Effector memory CD8-positive, alpha-beta T cell (primary cell): ENCODE data around the gene CORT.
"Not testable (repeated sequence)": the region's sequence is repeated elsewhere in the genome, so short reads cannot be mapped to it uniquely, and the experiment has no call there.

ENCODE experiments used
- ATAC-seq: fragments of 150-1000 bp; cut with Tn5 transposase; replicated peaks from 2 replicates; pipeline ENCODE4 v1.10.0; 2021; ENCODE audit warnings: mild to moderate bottlenecking, moderate library complexity
- DNase-seq, 3 experiments: peaks; one replicate each; pipeline ENCODE4 v3.0.0; 2021
- H3K27ac Mint-ChIP-seq, 2 donors: one replicate each; pipeline ENCODE4 v1.8.0; 2022; ENCODE audit warnings: mild to moderate bottlenecking in 2 of 2, mixed read lengths in 2 of 2, moderate library complexity in 2 of 2
- H3K27me3 Mint-ChIP-seq, 2 donors: one replicate each; pipeline ENCODE4 v1.8.0; 2022; ENCODE audit warnings: mixed read lengths in 2 of 2
- H3K36me3 Mint-ChIP-seq: one replicate; pipeline ENCODE4 v1.8.0; 2022; ENCODE audit warnings: mild to moderate bottlenecking, moderate library complexity, mixed read lengths; ENCODE audit not compliant: insufficient read depth
- H3K4me1 Mint-ChIP-seq, 2 donors: one replicate each; pipeline ENCODE4 v1.8.0; 2022; ENCODE audit warnings: low read depth in 2 of 2, mixed read lengths in 2 of 2
- H3K4me3 Mint-ChIP-seq, 2 donors: one replicate each; pipeline ENCODE4 v1.8.0; 2022; ENCODE audit warnings: mild to moderate bottlenecking in 2 of 2, mixed read lengths in 2 of 2, moderate library complexity in 2 of 2
- H3K9me3 Mint-ChIP-seq, 2 donors: one replicate each; pipeline ENCODE4 v1.8.0; 2022; ENCODE audit warnings: mixed read lengths in 2 of 2
- total RNA-seq, 9 experiments: gene quantifications; one replicate each; lab custom pipeline; 2026; lab: John Stamatoyannopoulos, UW

CORT gene, protein sequence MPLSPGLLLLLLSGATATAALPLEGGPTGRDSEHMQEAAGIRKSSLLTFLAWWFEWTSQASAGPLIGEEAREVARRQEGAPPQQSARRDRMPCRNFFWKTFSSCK
- total RNA-seq: 0 to 0.12 (median 0.07) reads per million in 9 experiments

DNA sequence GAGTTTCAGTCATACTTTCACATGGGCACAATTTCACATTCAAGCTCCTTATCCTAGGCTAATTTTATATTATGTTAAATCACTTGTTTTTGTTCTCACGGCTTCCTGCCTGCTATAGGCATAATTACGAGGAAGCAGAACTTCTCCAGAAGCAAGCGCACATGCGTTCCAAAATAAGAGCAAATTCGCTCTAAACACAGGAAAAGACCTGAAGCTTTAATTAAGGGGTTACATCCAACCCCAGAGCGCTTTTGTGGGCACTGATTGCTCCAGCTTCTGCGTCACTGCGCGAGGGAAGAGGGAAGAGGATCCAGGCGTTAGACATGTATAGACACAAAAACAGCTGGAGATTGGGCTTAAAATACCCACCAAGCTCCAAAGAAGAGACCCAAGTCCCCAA is at the start of gene CORT:
CORT (plus strand) TSS at position 281 of the 400 bp plus-strand sequence. CDS start 193 bp downstream, outside the sequence.
- Mint-ChIP-seq H3K4me1 (peaks cover 1 to 6% of the 10 kb centered on the region in 2 donors), H3K4me3 (no peak within 1 kb of the TSS), H3K27ac (no peak within 1 kb of the TSS), H3K27me3 (peaks cover 0 to 11% of the 10 kb centered on the region in 2 donors), H3K36me3 (peaks cover 3% of the 10 kb centered on the region), H3K9me3 (no peaks in the 10 kb centered on the region)
- no peak for DNase-seq
- no peak for ATAC-seq

DNA sequence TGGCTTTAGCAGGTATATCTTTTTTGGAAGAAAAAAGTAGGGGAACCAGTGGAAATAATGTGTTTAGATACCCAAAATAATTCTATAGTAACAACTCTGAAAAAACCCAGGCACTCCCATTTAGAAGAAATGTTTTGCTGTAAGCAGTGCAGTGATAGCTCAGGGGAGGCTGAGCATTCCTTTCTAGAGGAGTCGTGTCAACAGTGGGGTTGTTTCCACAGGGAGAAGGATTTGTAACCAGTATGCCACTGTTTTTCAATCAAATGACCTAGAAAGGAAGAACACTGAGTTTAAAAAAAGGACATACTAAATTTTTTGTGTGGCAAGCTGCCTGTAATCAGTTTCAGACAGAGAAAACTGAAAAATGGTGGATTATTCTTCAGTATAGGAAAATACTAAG is 48.5 kb upstream of the CORT start:
- no peak for ATAC-seq
- DNase-seq: no peak
- H3K4me3 Mint-ChIP-seq: no peak overlapping the region
- peaks cover 28% of the 10 kb centered on the region for H3K36me3 Mint-ChIP-seq
- H3K9me3 Mint-ChIP-seq: no peaks in the 10 kb centered on the region
- H3K4me1 Mint-ChIP-seq: peaks cover 14 to 22% of the 10 kb centered on the region in 2 donors
- H3K27ac Mint-ChIP-seq: no peak overlapping the region
- H3K27me3 Mint-ChIP-seq: no peaks in the 10 kb centered on the region

DNA sequence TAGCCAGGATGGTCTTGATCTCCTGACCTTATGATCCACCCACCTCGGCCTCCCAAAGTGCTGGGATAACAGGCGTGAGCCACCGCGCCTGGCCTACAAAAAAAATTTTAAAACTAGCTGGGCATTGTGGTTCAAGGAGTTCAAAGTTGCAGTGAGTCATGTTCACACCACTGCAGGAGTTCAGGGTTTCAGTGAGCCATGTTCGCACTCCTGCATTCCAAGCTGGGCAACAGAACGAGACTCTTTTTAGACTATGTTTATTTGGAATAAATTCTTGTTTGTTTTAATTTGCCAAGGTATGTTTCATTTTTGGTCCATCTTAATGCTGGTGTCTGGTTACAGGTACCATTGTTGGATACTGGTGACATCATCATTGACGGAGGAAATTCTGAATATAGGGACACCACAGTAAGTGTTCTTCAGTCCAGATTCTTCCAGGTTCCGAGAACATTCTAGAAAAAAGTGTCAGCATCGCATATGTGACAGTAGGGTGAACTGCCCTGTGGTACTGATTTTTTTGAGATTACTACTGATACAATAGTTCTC is 47.0 kb upstream of the CORT start:
- Mint-ChIP-seq H3K9me3 (no peaks in the 10 kb centered on the region), H3K4me1 (peaks cover 14 to 22% of the 10 kb centered on the region in 2 donors), H3K4me3 (no peak overlapping the region), H3K27ac (no peak overlapping the region), H3K36me3 (peaks cover 38% of the 10 kb centered on the region), H3K27me3 (no peaks in the 10 kb centered on the region)
- DNase-seq (no peak), ATAC-seq (no peak)

DNA sequence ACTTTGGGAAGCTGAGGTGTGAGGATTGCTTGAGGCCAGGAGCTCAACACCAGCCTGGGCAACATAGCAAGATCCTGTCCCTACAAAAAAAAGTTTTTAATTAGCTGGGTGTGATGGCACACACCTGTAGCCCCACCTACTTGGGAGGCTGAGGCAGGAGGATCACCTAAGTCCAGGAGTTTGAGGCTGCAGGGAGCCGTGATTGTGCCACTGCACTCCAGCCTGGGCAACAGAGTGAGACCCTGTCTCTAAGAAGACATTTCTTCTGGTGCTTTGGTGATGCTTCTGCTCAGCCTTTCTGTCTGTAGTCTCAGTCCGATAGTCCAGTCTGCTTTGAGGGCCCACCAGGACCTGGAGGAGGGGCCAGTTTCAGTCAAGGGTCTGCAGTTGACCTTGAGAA is 42.6 kb upstream of the CORT start:
- H3K27me3 Mint-ChIP-seq: no peaks in the 10 kb centered on the region
- H3K9me3 Mint-ChIP-seq: no peaks in the 10 kb centered on the region
- H3K4me3 Mint-ChIP-seq: no peak overlapping the region
- DNase-seq (no peak), ATAC-seq (no peak)
- no peak overlapping the region for H3K27ac Mint-ChIP-seq
- peaks cover 54% of the 10 kb centered on the region for H3K36me3 Mint-ChIP-seq
- H3K4me1 Mint-ChIP-seq: no peaks in the 10 kb centered on the region

DNA sequence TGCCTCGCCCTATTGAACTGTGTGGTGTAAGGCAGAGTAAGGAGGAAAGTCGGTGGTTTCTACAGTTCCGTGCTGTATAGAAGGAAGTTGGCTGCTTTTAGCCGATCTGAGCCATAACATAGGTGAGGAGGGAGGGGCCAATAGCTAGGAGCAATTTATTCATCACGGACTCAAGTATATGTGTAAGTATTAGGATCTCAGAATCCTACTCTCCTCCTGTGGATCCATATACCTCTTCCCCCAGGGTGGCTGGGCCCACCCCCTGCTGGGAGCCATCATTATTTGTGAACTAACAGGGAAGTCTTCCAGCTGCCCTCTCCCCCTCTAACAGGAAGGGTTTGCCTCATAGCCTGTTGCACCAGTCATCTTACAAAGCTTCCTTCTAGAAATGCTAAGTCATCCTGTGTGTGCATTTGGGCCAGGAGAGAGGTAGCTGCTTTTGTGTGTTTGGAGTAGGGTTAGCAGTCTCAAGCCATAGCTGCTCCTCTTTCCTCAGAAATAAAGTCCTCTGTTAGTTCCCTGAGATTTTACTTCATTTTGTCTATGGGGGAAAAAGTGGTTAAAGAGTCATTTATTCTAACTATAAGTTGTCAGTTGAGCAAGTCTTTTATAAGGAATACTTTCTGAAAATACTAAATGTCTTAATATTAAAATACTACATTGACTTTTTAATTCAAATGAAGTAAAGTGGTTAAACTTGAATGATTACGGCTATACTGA is 34.5 kb upstream of the CORT start:
- Mint-ChIP-seq H3K4me3 (no peak overlapping the region), H3K27me3 (no peaks in the 10 kb centered on the region), H3K36me3 (peaks cover 63% of the 10 kb centered on the region), H3K9me3 (no peaks in the 10 kb centered on the region), H3K27ac (peak overlapping the region in 1 of 2 donors; percentile 44), H3K4me1 (no peaks in the 10 kb centered on the region)
- DNase-seq (no peak), ATAC-seq (peak; percentile 21)

DNA sequence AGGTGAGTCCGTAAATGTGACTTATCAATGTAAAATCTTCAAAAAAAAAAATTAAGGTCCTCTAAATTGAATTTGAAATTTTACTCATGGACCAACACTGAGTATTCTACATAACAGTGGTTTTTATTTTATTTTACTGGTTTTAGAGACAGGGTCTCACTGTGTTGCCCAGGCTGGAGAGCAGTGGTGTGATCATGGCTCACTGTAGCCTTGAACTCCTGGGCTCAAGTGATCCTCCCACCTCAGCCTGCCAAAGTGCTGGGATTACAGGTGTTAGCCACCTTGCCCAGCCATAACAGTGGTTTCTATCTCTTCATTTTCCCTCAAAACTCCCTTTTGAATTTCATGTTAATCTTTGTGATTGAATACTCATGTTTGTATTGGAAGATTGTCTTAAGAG is 33.9 kb upstream of the CORT start:
- not testable (repeated sequence) for H3K27ac Mint-ChIP-seq, H3K4me3 Mint-ChIP-seq, H3K27me3 Mint-ChIP-seq, H3K9me3 Mint-ChIP-seq, H3K4me1 Mint-ChIP-seq, DNase-seq, ATAC-seq
- H3K36me3 Mint-ChIP-seq: peaks cover 67% of the 10 kb centered on the region

DNA sequence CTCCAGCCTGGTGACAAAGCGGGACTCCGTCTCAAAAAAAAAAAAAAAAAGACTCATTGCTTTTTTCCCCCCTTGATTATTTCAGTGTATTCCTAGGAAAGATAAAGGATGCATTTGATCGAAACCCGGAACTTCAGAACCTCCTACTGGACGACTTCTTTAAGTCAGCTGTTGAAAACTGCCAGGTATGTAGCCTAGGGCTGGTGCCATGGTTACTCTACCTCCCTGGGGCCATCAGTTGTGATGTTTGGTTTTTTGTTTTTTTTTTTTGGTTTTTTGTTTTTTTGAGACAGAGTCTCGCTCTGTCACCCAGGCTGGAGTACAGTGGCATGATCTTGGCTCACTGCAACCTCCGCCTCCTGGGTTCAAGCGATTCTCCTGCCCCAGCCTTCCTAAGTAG is 31.1 kb upstream of the CORT start:
- H3K27me3 Mint-ChIP-seq, DNase-seq, H3K4me3 Mint-ChIP-seq, H3K9me3 Mint-ChIP-seq, ATAC-seq, H3K27ac Mint-ChIP-seq, H3K4me1 Mint-ChIP-seq: not testable (repeated sequence)
- peaks cover 63% of the 10 kb centered on the region for H3K36me3 Mint-ChIP-seq

DNA sequence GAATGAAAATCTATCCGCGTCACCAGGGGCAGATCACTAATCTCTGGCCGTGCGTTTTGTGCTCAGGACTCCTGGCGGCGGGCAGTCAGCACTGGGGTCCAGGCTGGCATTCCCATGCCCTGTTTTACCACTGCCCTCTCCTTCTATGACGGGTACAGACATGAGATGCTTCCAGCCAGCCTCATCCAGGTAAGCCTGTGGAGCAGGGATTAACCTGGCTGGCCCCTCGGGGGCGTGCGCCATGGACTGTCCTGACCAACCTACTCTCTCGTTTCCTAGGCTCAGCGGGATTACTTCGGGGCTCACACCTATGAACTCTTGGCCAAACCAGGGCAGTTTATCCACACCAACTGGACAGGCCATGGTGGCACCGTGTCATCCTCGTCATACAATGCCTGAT is 30.5 kb upstream of the CORT start:
- peaks cover 57% of the 10 kb centered on the region for H3K36me3 Mint-ChIP-seq

DNA sequence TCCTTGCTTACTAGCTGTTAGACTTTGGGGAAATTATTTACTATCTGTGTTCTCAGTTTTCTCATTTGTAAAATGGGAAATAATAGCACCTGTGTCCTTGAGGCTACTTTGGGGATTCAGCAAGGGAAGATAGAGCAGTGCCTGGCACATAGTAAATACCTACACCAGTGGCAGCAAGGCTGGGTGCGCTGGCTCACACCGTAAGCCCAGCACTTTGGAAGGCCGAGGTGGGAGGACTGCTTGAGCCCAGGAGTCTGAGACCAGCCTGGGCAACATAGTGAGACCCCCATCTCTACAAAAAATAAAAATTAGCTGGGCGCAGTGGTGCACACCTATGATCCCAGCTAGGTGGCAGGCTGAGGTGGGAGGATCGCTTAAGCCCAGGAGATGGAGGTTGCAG is 28.2 kb upstream of the CORT start:
- Mint-ChIP-seq H3K4me1 (no peaks in the 10 kb centered on the region), H3K4me3 (no peak overlapping the region), H3K27me3 (no peaks in the 10 kb centered on the region), H3K36me3 (peaks cover 45% of the 10 kb centered on the region), H3K27ac (no peak overlapping the region), H3K9me3 (no peaks in the 10 kb centered on the region)
- ATAC-seq (no peak), DNase-seq (no peak)

More for the DNA sequence above, 30.5 kb upstream of the CORT start:
- Mint-ChIP-seq H3K27me3 (no peaks in the 10 kb centered on the region), H3K4me3 (no peak overlapping the region), H3K27ac (peak overlapping the region in 1 of 2 donors; percentile 16), H3K4me1 (no peaks in the 10 kb centered on the region), H3K9me3 (no peaks in the 10 kb centered on the region)
- DNase-seq: no peak
- ATAC-seq: no peak

DNA sequence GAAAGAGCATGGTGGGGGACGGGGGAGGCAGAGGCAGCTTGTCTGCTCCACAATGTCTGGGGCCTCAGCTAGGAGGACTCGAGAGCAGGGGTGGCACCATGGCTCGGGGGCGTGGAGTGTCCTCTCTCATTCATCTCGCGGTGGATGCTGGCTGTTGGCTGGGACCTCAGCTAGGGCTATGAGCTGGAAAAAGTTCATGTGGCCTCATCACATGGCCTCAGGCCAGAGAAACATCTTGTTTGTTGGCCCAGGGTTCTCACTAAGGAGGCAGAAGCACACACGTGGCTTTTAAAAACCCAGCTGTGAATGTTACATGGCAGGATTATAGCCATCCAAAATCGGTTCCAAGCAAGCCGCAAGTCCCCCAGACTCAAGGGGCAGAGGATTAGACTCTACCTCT is 25.8 kb upstream of the CORT start:
- no peak for DNase-seq
- no peaks in the 10 kb centered on the region for H3K27me3 Mint-ChIP-seq
- no peaks in the 10 kb centered on the region for H3K9me3 Mint-ChIP-seq
- peaks cover 2 to 3% of the 10 kb centered on the region in 2 donors for H3K4me1 Mint-ChIP-seq
- H3K36me3 Mint-ChIP-seq: peaks cover 25% of the 10 kb centered on the region
- no peak for ATAC-seq
- no peak overlapping the region for H3K27ac Mint-ChIP-seq
- no peak overlapping the region for H3K4me3 Mint-ChIP-seq

DNA sequence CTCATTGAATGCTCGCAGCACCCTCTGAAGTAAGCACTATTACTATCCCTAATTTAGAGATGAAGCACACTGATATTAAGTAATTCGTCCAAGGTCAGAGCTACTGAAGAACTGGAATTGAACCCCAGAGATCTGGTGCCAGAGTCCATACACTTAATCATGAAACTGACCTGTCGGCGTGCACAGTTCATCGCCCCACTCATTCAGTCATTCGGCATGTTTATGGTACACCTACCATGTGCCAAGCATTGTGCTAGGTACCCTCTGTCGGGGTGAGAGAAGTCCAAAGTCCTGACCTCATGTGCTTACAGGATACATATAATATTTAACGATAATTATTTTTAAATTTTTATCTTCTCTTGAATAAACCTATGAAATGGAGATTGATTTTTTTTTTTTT is 25.2 kb upstream of the CORT start:
- DNase-seq (no peak), ATAC-seq (no peak)
- Mint-ChIP-seq H3K4me1 (peaks cover 3 to 4% of the 10 kb centered on the region in 2 donors), H3K36me3 (peaks cover 19% of the 10 kb centered on the region), H3K4me3 (no peak overlapping the region), H3K27me3 (no peaks in the 10 kb centered on the region), H3K9me3 (no peaks in the 10 kb centered on the region), H3K27ac (no peak overlapping the region)

DNA sequence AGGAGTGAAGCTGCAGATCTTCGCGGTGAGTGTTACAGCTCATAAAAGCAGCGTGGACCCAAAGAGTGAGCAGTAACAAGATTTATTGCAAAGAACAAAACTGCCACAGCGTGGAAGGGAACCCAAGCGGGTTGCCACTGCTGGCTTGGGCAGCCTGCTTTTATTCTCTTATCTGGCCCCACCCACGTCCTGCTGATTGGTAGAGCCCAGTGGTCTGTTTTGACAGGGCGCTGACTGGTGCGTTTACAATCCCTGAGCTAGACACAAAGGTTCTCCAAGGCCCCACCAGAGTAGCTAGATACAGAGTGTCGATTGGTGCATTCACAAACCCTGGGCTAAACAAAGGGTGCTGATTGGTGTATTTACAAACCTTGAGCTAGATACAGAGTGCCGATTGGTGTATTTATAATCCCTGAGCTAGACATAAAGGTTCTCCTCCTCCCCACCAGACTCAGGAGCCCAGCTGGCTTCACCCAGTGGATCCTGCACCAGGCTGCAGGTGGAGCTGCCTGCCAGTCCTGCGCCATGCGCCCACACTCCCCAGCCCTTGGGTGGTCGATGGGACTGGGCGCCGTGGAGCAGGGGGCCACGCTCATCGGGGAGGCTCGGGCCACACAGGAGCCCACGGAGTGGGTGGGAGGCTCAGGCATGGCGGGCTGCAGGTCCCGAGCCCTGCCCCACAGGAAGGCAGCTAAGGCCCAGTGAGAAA is 23.9 kb upstream of the CORT start:
- H3K4me1 Mint-ChIP-seq: peaks cover 8 to 11% of the 10 kb centered on the region in 2 donors
- H3K27me3 Mint-ChIP-seq, H3K9me3 Mint-ChIP-seq, H3K4me3 Mint-ChIP-seq, H3K27ac Mint-ChIP-seq, DNase-seq, ATAC-seq: not testable (repeated sequence)
- peaks cover 18% of the 10 kb centered on the region for H3K36me3 Mint-ChIP-seq

DNA sequence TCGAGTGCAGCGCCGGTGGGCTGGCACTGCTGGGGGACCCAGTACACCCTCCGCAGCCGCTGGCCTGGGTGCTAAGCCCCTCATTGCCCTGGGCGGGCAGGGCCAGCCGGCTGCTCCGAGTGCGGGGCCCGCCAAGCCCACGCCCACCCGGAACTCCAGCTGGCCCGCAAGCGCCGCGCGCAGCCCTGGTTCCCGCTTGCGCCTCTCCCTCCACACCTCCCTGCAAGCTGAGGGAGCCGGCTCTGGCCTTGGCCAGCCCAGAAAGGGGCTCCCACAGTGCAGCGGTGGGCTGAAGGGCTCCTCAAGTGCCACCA is 23.3 kb upstream of the CORT start:
- Mint-ChIP-seq H3K36me3 (peaks cover 14% of the 10 kb centered on the region), H3K4me1 (peaks cover 8 to 13% of the 10 kb centered on the region in 2 donors)
- not testable (repeated sequence) for H3K9me3 Mint-ChIP-seq, ATAC-seq, DNase-seq, H3K27me3 Mint-ChIP-seq, H3K27ac Mint-ChIP-seq, H3K4me3 Mint-ChIP-seq

DNA sequence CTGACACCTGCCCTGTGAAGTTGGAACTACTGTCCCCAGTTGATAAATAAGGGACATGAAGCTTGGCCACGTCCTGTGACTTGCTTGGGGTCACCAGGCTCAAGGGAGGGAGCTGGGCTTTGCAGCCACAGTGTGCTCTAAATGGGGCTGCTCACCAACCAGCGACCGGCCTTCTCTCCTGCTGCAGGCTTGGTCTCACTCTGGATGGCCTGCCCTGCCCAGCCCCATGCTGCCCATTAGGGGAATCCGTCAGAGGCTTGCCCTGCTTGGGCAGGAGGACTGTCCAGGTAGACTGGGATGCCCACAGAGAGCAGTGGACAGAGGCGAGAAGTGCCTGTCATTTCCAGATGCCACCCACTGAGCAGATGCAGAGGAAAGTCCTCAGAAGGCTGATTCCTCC is 20.8 kb upstream of the CORT start:
- peaks cover 14% of the 10 kb centered on the region for H3K36me3 Mint-ChIP-seq
- ATAC-seq (no peak), DNase-seq (no peak)
- peak overlapping the region in 1 of 2 donors; percentile 84 for H3K4me3 Mint-ChIP-seq
- H3K9me3 Mint-ChIP-seq: no peaks in the 10 kb centered on the region
- peaks cover 8 to 13% of the 10 kb centered on the region in 2 donors for H3K4me1 Mint-ChIP-seq
- no peaks in the 10 kb centered on the region for H3K27me3 Mint-ChIP-seq
- peak overlapping the region in 1 of 2 donors; percentile 93 for H3K27ac Mint-ChIP-seq
